WTC11 (cell line): ENCODE results near the gene EGFR.

Experiments
- CTCF ChIP-seq: fragments of 200-600 bp; IDR thresholded peaks from 2 replicates; pipeline ENCODE4 v1.8.0; 2022; ENCODE audit warnings: antibody characterized with exemption
- USF2 ChIP-seq: sonication (generic); formaldehyde crosslinking; IDR thresholded peaks from 2 replicates; pipeline ENCODE4 v1.8.1; 2023; ENCODE audit warnings: mild to moderate bottlenecking, missing genetic modification reagents, moderate library complexity

GRCh38 chr7:55004579-55004978 lies 14.2 kb upstream of the EGFR start:
- no peak for TF ChIP-seq USF2
- no peak for TF ChIP-seq CTCF
